ENCODE results near the gene WDR7.

The WDR7 gene

GRCh38 chr18:57063601-57064103, 412.5 kb downstream of the WDR7 start:
- Histone ChIP-seq H3K27me3 (ENCODE audit: control insufficient read depth, insufficient read depth, low read length) (peaks cover 3% of the 10 kb centered on the region), H3K36me3 (ENCODE audit: control insufficient read depth, insufficient read depth, low read length) (no peaks in the 10 kb centered on the region), H3K9me3 (ENCODE audit: control insufficient read depth, low read length) (no peaks in the 10 kb centered on the region), H3K4me3 (ENCODE audit: low read length) (no peak overlapping the region), H3K9ac (ENCODE audit: low read length) (no peak overlapping the region), H3K4me1 (ENCODE audit: control insufficient read depth, insufficient read depth, low read length) (no peaks in the 10 kb centered on the region)

GRCh38 chr18:57073501-57074187, 422.5 kb downstream of the WDR7 start:
- Histone ChIP-seq H3K9me3 (ENCODE audit: control insufficient read depth, low read length) (no peaks in the 10 kb centered on the region), H3K4me3 (ENCODE audit: low read length) (no peak overlapping the region), H3K27me3 (ENCODE audit: control insufficient read depth, insufficient read depth, low read length) (peaks cover 9% of the 10 kb centered on the region), H3K4me1 (ENCODE audit: control insufficient read depth, insufficient read depth, low read length) (no peaks in the 10 kb centered on the region), H3K9ac (ENCODE audit: low read length) (no peak overlapping the region), H3K36me3 (ENCODE audit: control insufficient read depth, insufficient read depth, low read length) (no peaks in the 10 kb centered on the region)

GRCh38 chr18:57075716-57076400, 424.7 kb downstream of the WDR7 start:
- no peaks in the 10 kb centered on the region for H3K36me3 ChIP-seq (ENCODE audit: control insufficient read depth, insufficient read depth, low read length)
- no peak overlapping the region for H3K4me3 ChIP-seq (ENCODE audit: low read length)
- H3K4me1 ChIP-seq (ENCODE audit: control insufficient read depth, insufficient read depth, low read length), result no peaks in the 10 kb centered on the region
- peaks cover 12% of the 10 kb centered on the region for H3K27me3 ChIP-seq (ENCODE audit: control insufficient read depth, insufficient read depth, low read length)
- H3K9ac ChIP-seq (ENCODE audit: low read length), result no peak overlapping the region
- no peaks in the 10 kb centered on the region for H3K9me3 ChIP-seq (ENCODE audit: control insufficient read depth, low read length)

GRCh38 chr18:57077005-57077765, 426.0 kb downstream of the WDR7 start:
- H3K36me3 ChIP-seq (ENCODE audit: control insufficient read depth, insufficient read depth, low read length), result no peaks in the 10 kb centered on the region
- no peak overlapping the region for H3K9ac ChIP-seq (ENCODE audit: low read length)
- H3K4me3 ChIP-seq (ENCODE audit: low read length), result no peak overlapping the region
- peaks cover 12% of the 10 kb centered on the region for H3K27me3 ChIP-seq (ENCODE audit: control insufficient read depth, insufficient read depth, low read length)
- no peaks in the 10 kb centered on the region for H3K9me3 ChIP-seq (ENCODE audit: control insufficient read depth, low read length)
- H3K4me1 ChIP-seq (ENCODE audit: control insufficient read depth, insufficient read depth, low read length), result no peaks in the 10 kb centered on the region

- H3K36me3 ChIP-seq (ENCODE audit: control insufficient read depth, insufficient read depth, low read length), result no peaks in the 10 kb centered on the region
- H3K4me3 ChIP-seq (ENCODE audit: low read length), result no peak overlapping the region
- H3K4me1 ChIP-seq (ENCODE audit: control insufficient read depth, insufficient read depth, low read length), result no peaks in the 10 kb centered on the region
- H3K9ac ChIP-seq (ENCODE audit: low read length), result no peak overlapping the region
- H3K9me3 ChIP-seq (ENCODE audit: control insufficient read depth, low read length), result no peaks in the 10 kb centered on the region
- peaks cover 12% of the 10 kb centered on the region for H3K27me3 ChIP-seq (ENCODE audit: control insufficient read depth, insufficient read depth, low read length)
These were observed 426.8 kb downstream of the WDR7 start for GRCh38 chr18:57077786-57078552.

- H3K27me3 ChIP-seq (ENCODE audit: control insufficient read depth, insufficient read depth, low read length), result peaks cover 12% of the 10 kb centered on the region
- no peak overlapping the region for H3K4me3 ChIP-seq (ENCODE audit: low read length)
- H3K9ac ChIP-seq (ENCODE audit: low read length), result no peak overlapping the region
- no peaks in the 10 kb centered on the region for H3K4me1 ChIP-seq (ENCODE audit: control insufficient read depth, insufficient read depth, low read length)
- no peaks in the 10 kb centered on the region for H3K9me3 ChIP-seq (ENCODE audit: control insufficient read depth, low read length)
- H3K36me3 ChIP-seq (ENCODE audit: control insufficient read depth, insufficient read depth, low read length), result no peaks in the 10 kb centered on the region
These were observed 427.5 kb downstream of the WDR7 start for GRCh38 chr18:57078614-57079013.

GRCh38 chr18:57080479-57080878, 429.3 kb downstream of the WDR7 start:
- Histone ChIP-seq H3K36me3 (ENCODE audit: control insufficient read depth, insufficient read depth, low read length) (no peaks in the 10 kb centered on the region), H3K9ac (ENCODE audit: low read length) (no peak overlapping the region), H3K27me3 (ENCODE audit: control insufficient read depth, insufficient read depth, low read length) (peaks cover 7% of the 10 kb centered on the region), H3K4me3 (ENCODE audit: low read length) (no peak overlapping the region), H3K4me1 (ENCODE audit: control insufficient read depth, insufficient read depth, low read length) (no peaks in the 10 kb centered on the region), H3K9me3 (ENCODE audit: control insufficient read depth, low read length) (no peaks in the 10 kb centered on the region)

GRCh38 chr18:57081899-57082298, 430.7 kb downstream of the WDR7 start:
- H3K9ac ChIP-seq (ENCODE audit: low read length), result no peak overlapping the region
- no peak overlapping the region for H3K4me3 ChIP-seq (ENCODE audit: low read length)
- no peaks in the 10 kb centered on the region for H3K36me3 ChIP-seq (ENCODE audit: control insufficient read depth, insufficient read depth, low read length)
- H3K9me3 ChIP-seq (ENCODE audit: control insufficient read depth, low read length), result no peaks in the 10 kb centered on the region
- no peaks in the 10 kb centered on the region for H3K4me1 ChIP-seq (ENCODE audit: control insufficient read depth, insufficient read depth, low read length)
- peaks cover 3% of the 10 kb centered on the region for H3K27me3 ChIP-seq (ENCODE audit: control insufficient read depth, insufficient read depth, low read length)

- no peak overlapping the region for H3K4me3 ChIP-seq (ENCODE audit: low read length)
- no peaks in the 10 kb centered on the region for H3K9me3 ChIP-seq (ENCODE audit: control insufficient read depth, low read length)
- no peak overlapping the region for H3K9ac ChIP-seq (ENCODE audit: low read length)
- H3K4me1 ChIP-seq (ENCODE audit: control insufficient read depth, insufficient read depth, low read length), result no peaks in the 10 kb centered on the region
- H3K27me3 ChIP-seq (ENCODE audit: control insufficient read depth, insufficient read depth, low read length), result peaks cover 3% of the 10 kb centered on the region
- no peaks in the 10 kb centered on the region for H3K36me3 ChIP-seq (ENCODE audit: control insufficient read depth, insufficient read depth, low read length)
These were observed 432.3 kb downstream of the WDR7 start for GRCh38 chr18:57083485-57083884.

- Histone ChIP-seq H3K4me3 (ENCODE audit: low read length) (no peak overlapping the region), H3K36me3 (ENCODE audit: control insufficient read depth, insufficient read depth, low read length) (no peaks in the 10 kb centered on the region), H3K9ac (ENCODE audit: low read length) (no peak overlapping the region), H3K27me3 (ENCODE audit: control insufficient read depth, insufficient read depth, low read length) (peaks cover 3% of the 10 kb centered on the region), H3K4me1 (ENCODE audit: control insufficient read depth, insufficient read depth, low read length) (no peaks in the 10 kb centered on the region), H3K9me3 (ENCODE audit: control insufficient read depth, low read length) (no peaks in the 10 kb centered on the region)
These were observed 433.4 kb downstream of the WDR7 start for GRCh38 chr18:57084331-57085271.

GRCh38 chr18:57085371-57085770, 434.2 kb downstream of the WDR7 start:
- Histone ChIP-seq H3K9me3 (ENCODE audit: control insufficient read depth, low read length) (no peaks in the 10 kb centered on the region), H3K4me3 (ENCODE audit: low read length) (no peak overlapping the region), H3K9ac (ENCODE audit: low read length) (no peak overlapping the region), H3K27me3 (ENCODE audit: control insufficient read depth, insufficient read depth, low read length) (peaks cover 3% of the 10 kb centered on the region), H3K4me1 (ENCODE audit: control insufficient read depth, insufficient read depth, low read length) (no peaks in the 10 kb centered on the region), H3K36me3 (ENCODE audit: control insufficient read depth, insufficient read depth, low read length) (no peaks in the 10 kb centered on the region)
